GM19035 (cell line): ENCODE measurements around the gene TBC1D3B.
A peak's percentile ranks its signal among the peaks of the same experiment; 100 is the strongest.
"Not testable (repeated sequence)": the region's sequence is repeated elsewhere in the genome, so short reads cannot be mapped to it uniquely, and the experiment has no call there.

Experiments
- ATAC-seq: cut with Tn5 transposase; IDR thresholded peaks from one replicate; pipeline ENCODE4 v1.9.1; 2021; ENCODE audit not compliant: unreplicated experiment

The TBC1D3B gene

GRCh38 chr17:36201506-36201905 lies 25.1 kb upstream of the TBC1D3B start:
- not testable (repeated sequence) for ATAC-seq

DNA sequence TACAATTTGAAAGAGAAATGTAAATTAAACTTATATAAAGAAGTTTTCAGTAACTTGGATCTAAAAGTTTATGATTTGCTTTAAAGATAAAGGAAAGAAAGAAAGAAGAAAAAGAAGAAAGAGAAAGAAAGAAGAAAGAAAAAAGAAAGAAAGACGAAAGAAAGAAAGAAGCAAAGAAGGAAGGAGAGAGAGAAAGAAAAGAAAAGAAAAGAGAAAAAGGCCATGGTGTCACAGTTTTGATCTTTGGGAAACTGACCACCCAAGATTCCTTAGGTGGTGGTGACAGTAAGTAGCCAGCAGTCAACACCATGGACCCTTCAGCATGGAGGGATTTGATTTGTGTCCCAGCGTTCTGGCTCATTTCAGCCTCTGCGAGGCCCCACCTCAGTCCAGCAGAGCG lies 24.7 kb upstream of the TBC1D3B start:
- ATAC-seq = not testable (repeated sequence)

GRCh38 chr17:36198831-36199465 lies 22.5 kb upstream of the TBC1D3B start:
- no peak for ATAC-seq

- peak; percentile 14 for ATAC-seq
Measured at GRCh38 chr17:36197387-36197703, 20.9 kb upstream of the TBC1D3B start.

DNA sequence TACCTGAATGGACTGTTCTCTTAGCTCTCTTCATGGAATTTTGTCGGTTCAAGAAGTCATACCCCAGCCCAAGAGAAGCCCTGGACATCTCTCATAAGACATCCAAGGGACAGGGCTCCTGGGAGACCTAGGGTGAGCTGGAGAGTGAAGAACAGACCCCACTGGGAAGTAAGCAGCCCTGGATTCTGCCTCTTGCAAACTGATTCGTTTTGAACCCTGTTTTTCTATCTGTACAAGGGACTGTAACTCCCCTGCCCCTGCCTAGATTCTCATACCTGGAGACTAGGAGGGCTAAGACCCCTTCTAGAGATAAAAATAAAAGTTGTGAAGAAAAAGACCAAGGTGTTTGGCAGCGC lies 19.7 kb upstream of the TBC1D3B start:
- no peak for ATAC-seq

GRCh38 chr17:36195434-36196130 lies 19.1 kb upstream of the TBC1D3B start:
- ATAC-seq = no peak

DNA sequence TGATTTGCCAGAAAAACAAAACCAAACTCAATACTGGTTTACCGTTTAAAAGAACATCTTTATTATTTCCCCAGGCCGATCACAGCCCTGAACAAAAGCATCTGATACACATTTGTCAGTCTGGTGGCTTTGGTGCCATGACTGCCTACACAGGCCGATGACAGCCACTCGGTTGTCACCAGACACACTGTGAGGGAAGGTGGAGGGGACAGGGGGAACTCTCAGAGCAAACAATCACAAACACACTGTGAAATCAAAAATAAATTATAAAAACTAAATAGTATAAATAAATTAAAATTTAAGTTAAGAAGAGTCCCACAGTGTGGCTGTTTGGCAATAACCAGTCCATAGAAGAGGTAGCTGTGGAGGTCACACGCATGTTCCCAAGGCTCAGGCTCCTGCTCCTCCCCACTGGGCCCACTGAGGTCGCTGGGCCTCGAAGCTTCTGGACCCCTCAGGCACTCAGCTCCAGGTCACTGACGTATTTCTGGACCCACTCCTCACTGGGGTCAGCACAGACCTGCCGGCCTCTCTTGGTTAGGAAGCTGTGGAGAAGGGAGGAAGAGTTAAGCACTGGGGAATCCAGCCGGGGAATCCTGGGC lies 18.5 kb upstream of the TBC1D3B start:
- not testable (repeated sequence) for ATAC-seq

- not testable (repeated sequence) for ATAC-seq
Measured at GRCh38 chr17:36194147-36194831, 17.9 kb upstream of the TBC1D3B start.

DNA sequence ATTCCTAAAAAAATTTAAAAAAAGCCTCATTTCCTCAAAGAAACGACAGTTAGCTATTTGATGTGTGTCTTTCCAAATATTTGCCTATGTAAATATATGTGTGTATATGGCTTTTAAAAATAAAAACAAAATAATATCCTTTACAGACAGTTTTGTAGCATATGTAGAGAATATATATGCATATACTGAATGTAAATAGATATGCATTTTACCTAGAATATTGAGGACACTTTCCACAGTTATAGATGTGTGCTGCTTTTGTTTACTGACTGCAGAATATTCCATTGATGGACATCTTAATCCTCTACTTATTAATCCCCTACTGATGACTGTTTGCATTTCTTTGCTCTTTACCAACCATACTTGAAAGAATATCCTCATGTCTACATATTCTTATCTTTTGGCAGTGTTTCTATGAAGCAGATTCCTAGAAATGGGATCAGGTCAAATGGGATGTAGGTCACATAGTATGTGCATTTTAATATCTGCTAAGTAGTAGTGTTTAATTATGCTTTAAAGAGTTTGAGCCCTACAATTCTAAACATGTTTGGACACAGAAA lies 16.9 kb upstream of the TBC1D3B start:
- ATAC-seq = no peak

GRCh38 chr17:36190549-36191330 lies 14.3 kb upstream of the TBC1D3B start:
- not testable (repeated sequence) for ATAC-seq

- not testable (repeated sequence) for ATAC-seq
Measured at GRCh38 chr17:36189993-36190392, 13.6 kb upstream of the TBC1D3B start.

- peak; percentile 78 for ATAC-seq
Measured at GRCh38 chr17:36188891-36189306, 12.5 kb upstream of the TBC1D3B start.

DNA sequence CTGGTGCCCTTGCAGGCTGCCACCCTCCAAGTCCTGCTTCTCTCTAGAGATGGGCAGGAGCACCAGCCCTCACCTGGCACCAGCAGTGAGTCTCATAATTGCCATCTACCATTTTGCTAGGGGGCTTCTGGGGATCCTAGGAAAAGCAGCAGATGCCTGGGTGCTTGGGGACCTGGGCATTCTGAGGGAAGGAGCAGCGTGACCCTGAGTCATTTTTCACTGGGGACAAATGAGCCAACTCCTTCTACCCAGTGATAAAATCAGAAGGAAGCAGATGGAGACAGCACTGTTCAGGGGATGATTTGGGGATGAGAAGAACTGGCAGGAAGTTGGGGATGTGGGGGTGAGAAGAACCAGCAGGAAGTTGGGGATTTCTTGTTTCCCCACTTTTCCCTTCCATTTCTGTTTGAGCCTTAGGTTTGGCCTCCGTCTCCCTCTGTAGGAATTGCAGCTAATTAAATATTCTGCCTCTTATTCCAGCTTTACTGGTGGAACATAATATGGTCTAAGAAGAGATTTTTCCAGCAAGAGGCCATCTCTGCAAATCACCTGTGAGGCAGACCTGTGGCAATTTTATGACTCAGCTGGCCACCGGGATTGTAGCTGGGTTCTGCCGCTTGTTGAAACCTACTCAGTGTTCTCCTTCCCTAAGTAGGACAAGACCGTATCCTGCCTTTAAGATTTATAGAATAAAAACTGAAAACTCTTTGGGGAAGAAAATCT lies 11.7 kb upstream of the TBC1D3B start:
- ATAC-seq = not testable (repeated sequence)

DNA sequence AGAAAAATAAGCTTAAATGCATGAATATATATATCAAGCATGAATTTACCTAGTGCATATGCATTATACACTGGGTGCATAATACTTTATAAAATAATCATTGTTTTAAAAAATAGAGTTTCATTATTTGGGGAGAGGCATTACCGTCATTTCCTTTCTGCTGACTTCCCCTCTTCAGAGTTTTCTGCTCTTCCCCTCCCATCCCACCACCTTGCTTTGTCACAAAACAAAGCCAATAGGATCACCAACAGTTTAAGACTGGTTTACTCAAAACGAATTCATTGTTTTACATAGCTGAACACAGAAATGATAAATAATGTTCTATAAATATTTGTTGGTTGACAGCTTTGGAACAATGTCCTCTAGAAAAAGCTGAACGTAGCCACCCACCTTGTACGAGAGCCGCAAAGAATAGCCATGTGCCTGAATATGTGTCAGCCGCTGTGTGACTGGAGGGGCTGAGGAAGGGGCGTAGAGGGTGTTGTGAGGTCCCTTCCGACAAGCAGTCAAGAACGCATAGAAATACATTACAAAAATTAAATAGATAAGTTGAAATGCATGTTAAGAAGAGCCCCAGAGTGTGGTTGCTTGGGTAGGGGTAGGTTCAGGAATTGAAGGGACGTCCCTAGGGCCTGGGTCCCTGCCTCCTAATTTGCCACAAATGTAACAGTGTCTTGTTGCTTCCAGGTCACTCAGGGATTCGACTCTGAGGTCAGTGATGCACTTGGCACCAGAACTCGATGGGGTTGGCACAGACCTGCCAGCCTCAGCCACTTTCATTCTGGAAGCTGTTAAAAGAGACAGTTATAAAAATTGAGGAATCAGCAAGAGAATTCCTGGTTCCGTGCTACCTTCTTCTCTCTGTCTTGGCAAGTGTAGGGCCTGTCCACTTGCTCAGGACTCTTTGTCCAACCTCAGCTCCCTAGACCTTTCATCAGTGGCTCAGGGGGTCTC lies 10.7 kb upstream of the TBC1D3B start:
- ATAC-seq = not testable (repeated sequence)

- ATAC-seq = no peak
Measured at GRCh38 chr17:36185416-36185815, 9.0 kb upstream of the TBC1D3B start.

GRCh38 chr17:36184023-36184765 lies 7.8 kb upstream of the TBC1D3B start:
- no peak for ATAC-seq

GRCh38 chr17:36183001-36183971 lies 6.8 kb upstream of the TBC1D3B start:
- no peak for ATAC-seq
